ENCODE results near the gene NID1. TPM values are rescaled to one million over a fixed set of nuclear protein-coding genes. Genes with fewer than 3 reads are reported as not detected.

NID1 gene
- total and polyA plus RNA-seq, 4 donors = 15.4 to 151 (median 45.1) TPM

GRCh38 chr1:235938709-235939479, 126.0 kb downstream of the NID1 start:
- no peaks in the 10 kb centered on the region for H3K27me3 ChIP-seq (ENCODE audit: control insufficient read depth in 3 of 3, insufficient read depth in 3 of 3, low read length in 2 of 3)
- H3K27ac ChIP-seq (ENCODE audit: low read depth in 1 of 2, low read length in 1 of 2) = peak overlapping the region in 1 of 2 donors; percentile 71
- no peaks in the 10 kb centered on the region for H3K36me3 ChIP-seq (ENCODE audit: control insufficient read depth in 4 of 4, insufficient read depth in 4 of 4, low read length in 4 of 4)
- no peak for DNase-seq
- no peak for TF ChIP-seq CTCF (IDR thresholded peaks at IDR 0.05; ENCODE audit: control extremely low read depth, extremely low read depth)
- peaks cover 0 to 14% (median 0%) of the 10 kb centered on the region in 5 donors for H3K4me1 ChIP-seq (ENCODE audit: control insufficient read depth in 5 of 5, insufficient read depth in 5 of 5, low read length in 5 of 5)
- no peak overlapping the region for H3K9ac ChIP-seq (ENCODE audit: insufficient read depth in 1 of 2, low read length in 2 of 2)
- ATAC-seq (ENCODE audit: insufficient read depth, low FRiP score) = peak; percentile 72
- no peaks in the 10 kb centered on the region for H3K9me3 ChIP-seq (ENCODE audit: control insufficient read depth in 4 of 4, insufficient read depth in 3 of 4, low read length in 3 of 4)
- no peak overlapping the region for H3K4me3 ChIP-seq
- WGBS, 2 donors = 11 to 36% methylated on average over 7 of the region's 7 CpGs

GRCh38 chr1:235937123-235937522, 127.8 kb downstream of the NID1 start:
- H3K27ac ChIP-seq (ENCODE audit: low read depth in 1 of 2, low read length in 1 of 2) = no peak overlapping the region
- no peaks in the 10 kb centered on the region for H3K9me3 ChIP-seq (ENCODE audit: control insufficient read depth in 4 of 4, insufficient read depth in 3 of 4, low read length in 3 of 4)
- peaks cover 0 to 18% (median 0%) of the 10 kb centered on the region in 5 donors for H3K4me1 ChIP-seq (ENCODE audit: control insufficient read depth in 5 of 5, insufficient read depth in 5 of 5, low read length in 5 of 5)
- ATAC-seq (ENCODE audit: insufficient read depth, low FRiP score) (no peak), DNase-seq (no peak)
- WGBS, 2 donors = 42 to 70% methylated on average over 5 of the region's 5 CpGs
- no peaks in the 10 kb centered on the region for H3K27me3 ChIP-seq (ENCODE audit: control insufficient read depth in 3 of 3, insufficient read depth in 3 of 3, low read length in 2 of 3)
- no peak overlapping the region for H3K4me3 ChIP-seq
- H3K9ac ChIP-seq (ENCODE audit: insufficient read depth in 1 of 2, low read length in 2 of 2) = no peak overlapping the region
- no peak for TF ChIP-seq CTCF (IDR thresholded peaks at IDR 0.05; ENCODE audit: control extremely low read depth, extremely low read depth)
- H3K36me3 ChIP-seq (ENCODE audit: control insufficient read depth in 4 of 4, insufficient read depth in 4 of 4, low read length in 4 of 4) = no peaks in the 10 kb centered on the region

- H3K27me3 ChIP-seq (ENCODE audit: control insufficient read depth in 3 of 3, insufficient read depth in 3 of 3, low read length in 2 of 3) = no peaks in the 10 kb centered on the region
- no peak for TF ChIP-seq CTCF (IDR thresholded peaks at IDR 0.05; ENCODE audit: control extremely low read depth, extremely low read depth)
- H3K27ac ChIP-seq (ENCODE audit: low read depth in 1 of 2, low read length in 1 of 2) = no peak overlapping the region
- H3K9me3 ChIP-seq (ENCODE audit: control insufficient read depth in 4 of 4, insufficient read depth in 3 of 4, low read length in 3 of 4) = no peaks in the 10 kb centered on the region
- DNase-seq = no peak
- 80 to 82% methylated on average over 23 of the region's 23 CpGs for WGBS, 2 donors
- no peak overlapping the region for H3K9ac ChIP-seq (ENCODE audit: insufficient read depth in 1 of 2, low read length in 2 of 2)
- H3K4me1 ChIP-seq (ENCODE audit: control insufficient read depth in 5 of 5, insufficient read depth in 5 of 5, low read length in 5 of 5) = peaks cover 0 to 21% (median 9%) of the 10 kb centered on the region in 5 donors
- H3K36me3 ChIP-seq (ENCODE audit: control insufficient read depth in 4 of 4, insufficient read depth in 4 of 4, low read length in 4 of 4) = no peaks in the 10 kb centered on the region
- no peak for ATAC-seq (ENCODE audit: insufficient read depth, low FRiP score)
- H3K4me3 ChIP-seq = no peak overlapping the region
Measured at GRCh38 chr1:235935235-235936225, 129.4 kb downstream of the NID1 start.

Measured in lung (tissue), 12 donors.